ENCODE results near the gene RUSC1. TPM values are rescaled to one million over a fixed set of nuclear protein-coding genes. Genes with fewer than 3 reads are reported as not detected.

The RUSC1 gene
- total and polyA plus RNA-seq, 2 donors (not counting 3 experiments of a cell fraction or from before 2014, with no cell fraction given), result 42.4 to 46.6 TPM

DNA sequence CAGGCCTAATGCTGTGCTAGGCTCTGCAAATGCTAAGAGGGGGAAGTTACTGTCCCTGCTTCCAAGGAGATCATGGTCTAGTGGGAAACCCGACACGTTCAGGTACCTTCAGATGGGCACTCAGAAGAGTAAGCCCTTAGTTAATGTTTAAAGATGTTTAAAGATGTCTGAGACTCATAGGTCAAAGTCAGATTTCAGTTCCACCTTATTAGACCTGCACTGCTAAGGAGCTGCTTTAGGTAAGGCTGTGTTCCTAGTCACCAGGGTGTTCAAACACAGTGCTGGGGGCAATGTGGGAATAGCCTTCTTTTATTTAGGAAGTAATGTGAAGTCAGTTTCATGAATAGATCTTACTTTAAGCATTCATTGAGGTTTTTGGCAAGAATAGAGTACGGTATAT lies 3.8 kb upstream of the RUSC1 start:
- H3K27me3 ChIP-seq (ENCODE audit: control insufficient read depth in 2 of 2, insufficient read depth in 2 of 2, low read length in 2 of 2), result no peaks in the 10 kb centered on the region
- H3K4me1 ChIP-seq (ENCODE audit: control insufficient read depth, extremely low read depth, insufficient read depth, low read length), result peaks cover 27% of the 10 kb centered on the region
- CTCF ChIA-PET, result no interaction called here
- H3K36me3 ChIP-seq (ENCODE audit: control insufficient read depth in 2 of 2, extremely low read depth in 1 of 2, insufficient read depth in 2 of 2, low read length in 2 of 2), result peaks cover 32 to 35% of the 10 kb centered on the region in 2 experiments
- no peak for DNase-seq (ENCODE audit: low read depth, low spot score)
- H3K9me1 ChIP-seq (replicated peaks; ENCODE audit: control insufficient read depth, extremely low read depth, insufficient read depth, low read length), result no peaks in the 10 kb centered on the region
- no peak overlapping the region for H3K4me3 ChIP-seq (replicated peaks in 1 of 3; ENCODE audit: insufficient read depth in 1 of 3, low read depth in 1 of 3, low read length in 3 of 3)
- H3K79me2 ChIP-seq (ENCODE audit: control insufficient read depth, insufficient read depth, low read length), result peaks cover 22% of the 10 kb centered on the region
- no peak for FAIRE-seq
- no peaks in the 10 kb centered on the region for H4K20me1 ChIP-seq (replicated peaks; ENCODE audit: control insufficient read depth, extremely low read depth, insufficient read depth, low read length)
- no peak overlapping the region for H3K4me2 ChIP-seq (ENCODE audit: insufficient read depth, low read length)
- TF ChIP-seq MAX (IDR thresholded peaks at IDR 0.05; ENCODE audit: insufficient read depth, insufficient read length), result no peak
- TF ChIP-seq GATA2 (IDR thresholded peaks at IDR 0.05; ENCODE audit: insufficient read depth, insufficient read length, low read depth, low read length), result no peak
- TF ChIP-seq JUN (IDR thresholded peaks at IDR 0.05; ENCODE audit: borderline replicate concordance, insufficient read depth, insufficient read length, low read depth), result no peak
- no peak for TF ChIP-seq MYC (IDR thresholded peaks at IDR 0.05; ENCODE audit: low read depth, low read length)
- no peak for TF ChIP-seq FOS (IDR thresholded peaks at IDR 0.05; ENCODE audit: borderline replicate concordance, insufficient read depth, low read length)
- no peak for TF ChIP-seq POLR2A (IDR thresholded peaks at IDR 0.05; ENCODE audit: low read depth, low read length)
- no peak for TF ChIP-seq EZH2 (IDR thresholded peaks at IDR 0.05; ENCODE audit: borderline replicate concordance, low read depth, low read length, severe bottlenecking)
- no peak for TF ChIP-seq POLR2AphosphoS5 (IDR thresholded peaks at IDR 0.05; ENCODE audit: insufficient read depth, low read depth, low read length)
- no peak for TF ChIP-seq CTCF (IDR thresholded peaks at IDR 0.05; ENCODE audit: extremely low read depth in 1 of 2, insufficient read depth in 1 of 2, low read depth in 1 of 2, low read length in 2 of 2)
- POLR2A ChIA-PET, result no interaction called here
- H2AFZ ChIP-seq (ENCODE audit: low read depth, low read length), result no peak overlapping the region
- no TSS peak for BruUV-seq (replicated peaks)
- dilution Hi-C loops (cut with MboI; ENCODE audit: extremely low pct_ligation_motif_present, low sequenced_read_pairs), result no loop called here
- no peak overlapping the region for H3K27ac ChIP-seq (ENCODE audit: insufficient read depth, low read depth, low read length)
- no peaks in the 10 kb centered on the region for H3K9me3 ChIP-seq (replicated peaks; ENCODE audit: control insufficient read depth, insufficient read depth, low read length)
- H3K9ac ChIP-seq (replicated peaks; ENCODE audit: extremely low read depth, insufficient read depth, low read length), result no peak overlapping the region
- intact Hi-C loops (cut with micrococcal nuclease), result no loop called here

All from endothelial cell of umbilical vein (primary cell).